HEK293 (cell line): ENCODE measurements around the gene ZNF41.
A peak's percentile ranks its signal among the peaks of the same experiment; 100 is the strongest.

Experiments
- CTCF ChIA-PET: fragments of 350-600 bp; formaldehyde crosslinking; extraction: SDS; loops from one replicate; lab custom pipeline; 2021; ENCODE audit warnings: antibody characterized with exemption; lab: Yijun Ruan, JAX
- POLR2A ChIA-PET: fragments of 300-600 bp; formaldehyde crosslinking; extraction: SDS; loops from one replicate; lab custom pipeline; 2020; ENCODE audit warnings: antibody characterized with exemption, inconsistent platforms; lab: Yijun Ruan, JAX
- H3K27ac ChIP-seq: fragments of 200-500 bp; sonication (Bioruptor generic); 2 replicates; pipeline ENCODE4 v1.5.1; 2014; ENCODE audit warnings: low read depth, low read length, control low read depth, inconsistent platforms; ENCODE audit errors: extremely low read depth
- H3K36me3 ChIP-seq, 2 experiments: fragments of 200-500 bp in 1 of 2; sonication (Bioruptor generic) in 1 of 2; 1 replicate in 1 of 2; 2 replicates in 1 of 2; pipeline ENCODE4 v1.5.1; 2014 to 2017; ENCODE audit warnings: inconsistent platforms in 2 of 2, low read length in 2 of 2; ENCODE audit not compliant: control insufficient read depth in 2 of 2, insufficient read depth in 1 of 2
- H3K4me1 ChIP-seq: fragments of 200-500 bp; sonication (Bioruptor generic); 2 replicates; pipeline ENCODE4 v1.5.1; 2014; ENCODE audit warnings: mild to moderate bottlenecking, low read length, inconsistent platforms; ENCODE audit not compliant: control insufficient read depth, insufficient read depth
- H3K4me3 ChIP-seq: 2 replicates; pipeline ENCODE4 v1.5.1; 2011; ENCODE audit warnings: low read depth, mild to moderate bottlenecking, control low read depth, low read length, moderate library complexity
- H3K9me3 ChIP-seq: fragments of 200-500 bp; sonication (Bioruptor generic); 2 replicates; pipeline ENCODE4 v1.5.1; 2014; ENCODE audit warnings: low read depth, low read length, inconsistent platforms; ENCODE audit not compliant: control insufficient read depth, insufficient read depth
- ELK4 ChIP-seq: IDR thresholded peaks from 2 replicates; pipeline ENCODE4 v1.6.1; 2011; ENCODE audit warnings: mild to moderate bottlenecking, low read depth, low read length, borderline replicate concordance
- GFI1B ChIP-seq: fragments of 450-650 bp; formaldehyde crosslinking; IDR thresholded peaks from 2 replicates; pipeline ENCODE4 v1.5.1; 2016; ENCODE audit warnings: missing biosample characterization, missing genetic modification characterization
- OVOL3 ChIP-seq: fragments of 450-650 bp; formaldehyde crosslinking; IDR thresholded peaks from 2 replicates; pipeline ENCODE4 v1.5.1; 2016; ENCODE audit warnings: missing biosample characterization, missing genetic modification characterization
- PRDM10 ChIP-seq: fragments of 450-650 bp; formaldehyde crosslinking; IDR thresholded peaks from 2 replicates; pipeline ENCODE4 v1.5.1; 2016; ENCODE audit warnings: missing biosample characterization, missing genetic modification characterization
- PRDM2 ChIP-seq: fragments of 450-650 bp; formaldehyde crosslinking; IDR thresholded peaks from 2 replicates; pipeline ENCODE4 v1.5.1; 2016; ENCODE audit warnings: missing biosample characterization, missing genetic modification characterization, borderline replicate concordance
- SALL2 ChIP-seq: fragments of 450-650 bp; formaldehyde crosslinking; IDR thresholded peaks from 2 replicates; pipeline ENCODE4 v1.5.0; 2017; ENCODE audit warnings: missing biosample characterization, mild to moderate bottlenecking, missing genetic modification characterization, borderline replicate concordance
- ZBTB17 ChIP-seq: fragments of 450-650 bp; formaldehyde crosslinking; IDR thresholded peaks from 2 replicates; pipeline ENCODE4 v1.5.1; 2016; ENCODE audit warnings: missing biosample characterization, missing genetic modification characterization
- ZBTB20 ChIP-seq: fragments of 450-650 bp; formaldehyde crosslinking; IDR thresholded peaks from 2 replicates; pipeline ENCODE4 v1.5.1; 2016; ENCODE audit warnings: missing biosample characterization, missing genetic modification characterization
- ZNF155 ChIP-seq: fragments of 450-650 bp; formaldehyde crosslinking; IDR thresholded peaks from 2 replicates; pipeline ENCODE4 v1.5.1; 2016; ENCODE audit warnings: missing biosample characterization, missing genetic modification characterization
- ZNF335 ChIP-seq: fragments of 450-650 bp; formaldehyde crosslinking; conservative IDR thresholded peaks from 2 replicates; pipeline ENCODE4 v1.5.1; 2016; ENCODE audit warnings: missing biosample characterization, missing genetic modification characterization
- ZNF362 ChIP-seq: fragments of 450-650 bp; formaldehyde crosslinking; IDR thresholded peaks from 2 replicates; pipeline ENCODE4 v1.5.1; 2016; ENCODE audit warnings: missing biosample characterization, missing genetic modification characterization
- ZNF423 ChIP-seq: fragments of 450-650 bp; formaldehyde crosslinking; IDR thresholded peaks from 2 replicates; pipeline ENCODE4 v1.5.1; 2016; ENCODE audit warnings: missing biosample characterization, missing genetic modification characterization
- ZNF544 ChIP-seq: fragments of 450-650 bp; formaldehyde crosslinking; IDR thresholded peaks from 2 replicates; pipeline ENCODE4 v1.5.0; 2017; ENCODE audit warnings: missing biosample characterization, missing genetic modification characterization
- ZNF561 ChIP-seq: fragments of 450-650 bp; IDR thresholded peaks from 2 replicates; pipeline ENCODE4 v1.5.1; 2018; ENCODE audit warnings: missing biosample characterization, missing genetic modification characterization, borderline replicate concordance
- ZNF585B ChIP-seq: fragments of 450-650 bp; formaldehyde crosslinking; IDR thresholded peaks from 2 replicates; pipeline ENCODE4 v1.5.1; 2016; ENCODE audit warnings: missing biosample characterization, missing genetic modification characterization
- ZNF629 ChIP-seq: fragments of 450-650 bp; formaldehyde crosslinking; IDR thresholded peaks from 2 replicates; pipeline ENCODE4 v1.5.1; 2017; ENCODE audit warnings: missing biosample characterization, missing genetic modification characterization
- ZNF664 ChIP-seq: fragments of 450-650 bp; formaldehyde crosslinking; IDR thresholded peaks from 2 replicates; pipeline ENCODE4 v1.5.1; 2016; ENCODE audit warnings: missing biosample characterization, missing genetic modification characterization
- ZNF707 ChIP-seq: fragments of 450-650 bp; formaldehyde crosslinking; IDR thresholded peaks from 2 replicates; pipeline ENCODE4 v1.5.1; 2016; ENCODE audit warnings: missing biosample characterization, missing genetic modification characterization
- ZNF747 ChIP-seq: fragments of 450-650 bp; formaldehyde crosslinking; IDR thresholded peaks from 2 replicates; pipeline ENCODE4 v1.5.1; 2016; ENCODE audit warnings: missing biosample characterization, missing genetic modification characterization
- ZNF843 ChIP-seq: fragments of 450-650 bp; formaldehyde crosslinking; IDR thresholded peaks from 2 replicates; pipeline ENCODE4 v1.5.1; 2016; ENCODE audit warnings: missing biosample characterization, missing genetic modification characterization

The ZNF41 gene

GRCh38 chrX:47484885-47485284 is 1.9 kb upstream of the ZNF41 start:
- H3K27ac ChIP-seq: no peak overlapping the region
- no peaks in the 10 kb centered on the region for H3K36me3 ChIP-seq
- no peaks in the 10 kb centered on the region for H3K9me3 ChIP-seq
- H3K4me1 ChIP-seq: no peaks in the 10 kb centered on the region; the same call in 1 of the 2 replicates
- no peak overlapping the region for H3K4me3 ChIP-seq
- POLR2A ChIA-PET: no interaction called here
- CTCF ChIA-PET: no interaction called here
- TF ChIP-seq ZNF155 (tag by site-specific recombination) (no peak), ZNF664 (tag by site-specific recombination) (no peak), ZNF362 (tag by site-specific recombination) (0 out of 2 replicates have a peak, but pooled peaks have one; percentile 6), ZNF747 (tag by site-specific recombination) (no peak)

- H3K9me3 ChIP-seq: no peaks in the 10 kb centered on the region
- no peaks in the 10 kb centered on the region for H3K36me3 ChIP-seq
- CTCF ChIA-PET: interaction anchor here (0.6 kb wide), 1 partner anchor 339 kb away, joined by 4 read pairs; the partner anchor contains the start of gene RBM10
- H3K4me3 ChIP-seq: peak overlapping the region; percentile 77
- peak overlapping the region; percentile 82; the same call in 1 of the 2 replicates for H3K27ac ChIP-seq
- H3K4me1 ChIP-seq: no peaks in the 10 kb centered on the region; the same call in 1 of the 2 replicates
- TF ChIP-seq PRDM2 (tag by site-specific recombination) (no peak), ZNF629 (tag by site-specific recombination) (no peak; the same call in 1 of the 2 replicates), ZNF335 (tag by site-specific recombination) (peak; percentile 52), ELK4 (no peak), ZNF561 (tag by site-specific recombination) (peak; percentile 26; the same call in 1 of the 2 replicates), PRDM10 (tag by site-specific recombination) (peak; percentile 68), GFI1B (0 out of 2 replicates have a peak, but pooled peaks have one; percentile 50), ZNF707 (tag by site-specific recombination) (no peak), OVOL3 (tag by site-specific recombination) (no peak), SALL2 (tag by site-specific recombination) (no peak), ZNF423 (tag by site-specific recombination) (no peak), ZNF585B (tag by site-specific recombination) (no peak), ZNF544 (no peak), ZBTB17 (tag by site-specific recombination) (peak; percentile 77), ZNF843 (tag by site-specific recombination) (no peak), ZBTB20 (tag by site-specific recombination) (peak; percentile 61), ZNF362 (tag by site-specific recombination) (no peak)
- TF ChIP-seq, all 188 proteins: peak for 6
- POLR2A ChIA-PET: no interaction called here
Observed at GRCh38 chrX:47483306-47484268, 565 bp upstream of the ZNF41 start.
